KMS-11 (cell line): ENCODE data around the gene CABP2.
"Not testable (repeated sequence)": the region's sequence is repeated elsewhere in the genome, so short reads cannot be mapped to it uniquely, and the experiment has no call there.

Source experiments
- H2AFZ ChIP-seq: fragments of 200-600 bp; sonication (generic); 2 replicates; pipeline ENCODE4 v1.6.1; 2016; ENCODE audit warnings: antibody characterized with exemption, mixed run types, low read depth
- H3K27ac ChIP-seq: fragments of 200-600 bp; sonication (generic); 2 replicates; pipeline ENCODE4 v1.6.1; 2016; ENCODE audit warnings: mild to moderate bottlenecking, mixed run types
- H3K27me3 ChIP-seq: fragments of 200-600 bp; sonication (generic); 2 replicates; pipeline ENCODE4 v1.6.1; 2017; ENCODE audit warnings: mild to moderate bottlenecking, low read depth, mixed run types, moderate library complexity; ENCODE audit not compliant: insufficient read depth
- H3K36me3 ChIP-seq: fragments of 200-600 bp; sonication (generic); 2 replicates; pipeline ENCODE4 v1.6.1; 2017; ENCODE audit warnings: mild to moderate bottlenecking, mixed run types; ENCODE audit not compliant: insufficient read depth
- H3K4me1 ChIP-seq: fragments of 200-600 bp; sonication (generic); 2 replicates; pipeline ENCODE4 v1.6.1; 2016; ENCODE audit warnings: mild to moderate bottlenecking, low read depth, mixed run types; ENCODE audit not compliant: poor library complexity, severe bottlenecking
- H3K4me2 ChIP-seq: fragments of 200-600 bp; sonication (generic); 2 replicates; pipeline ENCODE4 v1.7.0; 2016; ENCODE audit warnings: mild to moderate bottlenecking, mixed run types
- H3K4me3 ChIP-seq: fragments of 200-600 bp; sonication (generic); IDR thresholded peaks from 2 replicates; pipeline ENCODE4 v1.6.1; 2017; ENCODE audit warnings: low read depth, low read length, mixed read lengths; ENCODE audit not compliant: insufficient read depth
- H3K79me2 ChIP-seq: fragments of 200-600 bp; sonication (generic); 2 replicates; pipeline ENCODE4 v1.6.1; 2016; ENCODE audit warnings: low read depth, mixed run types; ENCODE audit not compliant: insufficient read depth
- H3K9ac ChIP-seq: fragments of 200-600 bp; sonication (generic); 2 replicates; pipeline ENCODE4 v1.6.1; 2016; ENCODE audit warnings: mild to moderate bottlenecking, mixed run types
- H4K20me1 ChIP-seq: fragments of 200-600 bp; sonication (generic); 2 replicates; pipeline ENCODE4 v1.6.1; 2016; ENCODE audit warnings: mild to moderate bottlenecking, mixed run types; ENCODE audit not compliant: insufficient read depth
- TF ChIP-seq, protein P1 (sequence below): fragments of 200-600 bp; sonication (generic); conservative IDR thresholded peaks from 2 replicates; pipeline ENCODE4 v1.6.1; 2017; ENCODE audit warnings: low read depth, mild to moderate bottlenecking, antibody characterized with exemption, low read length, moderate library complexity, mixed read lengths

Gene CABP2

DNA sequence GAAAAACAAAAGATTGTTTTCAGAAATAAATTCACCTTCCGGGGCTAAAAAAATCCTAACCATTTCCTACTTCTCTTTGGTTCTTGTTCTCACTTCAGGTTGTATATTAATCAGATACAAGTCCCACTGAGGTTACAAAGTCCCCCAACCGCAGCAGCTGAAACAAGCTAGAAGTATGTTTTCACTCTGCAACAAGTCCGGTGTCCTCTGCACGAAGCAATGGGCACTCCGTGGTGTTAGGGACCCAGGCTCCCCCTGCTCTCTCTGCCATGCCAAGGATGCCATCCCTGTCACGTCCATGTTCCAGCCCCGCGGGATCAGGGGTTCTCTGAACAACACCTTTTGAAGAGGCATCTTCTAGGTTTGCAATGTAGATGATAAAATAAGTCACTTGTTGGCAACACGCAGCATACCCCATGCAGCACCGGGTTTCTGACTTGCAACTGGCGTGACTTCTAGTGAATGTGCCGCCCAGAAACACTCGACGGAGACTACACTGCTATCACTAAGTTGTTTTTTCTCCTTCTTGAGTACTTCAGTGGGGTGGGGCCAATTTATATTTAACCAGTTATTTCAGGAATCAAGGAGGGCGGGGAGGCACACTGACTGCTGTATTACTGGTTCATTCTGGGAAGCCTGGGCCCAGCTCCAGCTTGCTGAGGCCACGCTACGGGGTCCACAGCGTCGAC, 35.0 kb upstream of the CABP2 start:
- H3K4me3 ChIP-seq, result no peak overlapping the region
- no peaks in the 10 kb centered on the region for H4K20me1 ChIP-seq
- H3K4me1 ChIP-seq, result peaks cover 11% of the 10 kb centered on the region
- no peak overlapping the region for H3K27ac ChIP-seq
- H3K4me2 ChIP-seq, result no peak overlapping the region
- H3K9ac ChIP-seq, result no peak overlapping the region
- H2AFZ ChIP-seq, result no peak overlapping the region
- no peaks in the 10 kb centered on the region for H3K79me2 ChIP-seq
- TF ChIP-seq, protein P1, sequence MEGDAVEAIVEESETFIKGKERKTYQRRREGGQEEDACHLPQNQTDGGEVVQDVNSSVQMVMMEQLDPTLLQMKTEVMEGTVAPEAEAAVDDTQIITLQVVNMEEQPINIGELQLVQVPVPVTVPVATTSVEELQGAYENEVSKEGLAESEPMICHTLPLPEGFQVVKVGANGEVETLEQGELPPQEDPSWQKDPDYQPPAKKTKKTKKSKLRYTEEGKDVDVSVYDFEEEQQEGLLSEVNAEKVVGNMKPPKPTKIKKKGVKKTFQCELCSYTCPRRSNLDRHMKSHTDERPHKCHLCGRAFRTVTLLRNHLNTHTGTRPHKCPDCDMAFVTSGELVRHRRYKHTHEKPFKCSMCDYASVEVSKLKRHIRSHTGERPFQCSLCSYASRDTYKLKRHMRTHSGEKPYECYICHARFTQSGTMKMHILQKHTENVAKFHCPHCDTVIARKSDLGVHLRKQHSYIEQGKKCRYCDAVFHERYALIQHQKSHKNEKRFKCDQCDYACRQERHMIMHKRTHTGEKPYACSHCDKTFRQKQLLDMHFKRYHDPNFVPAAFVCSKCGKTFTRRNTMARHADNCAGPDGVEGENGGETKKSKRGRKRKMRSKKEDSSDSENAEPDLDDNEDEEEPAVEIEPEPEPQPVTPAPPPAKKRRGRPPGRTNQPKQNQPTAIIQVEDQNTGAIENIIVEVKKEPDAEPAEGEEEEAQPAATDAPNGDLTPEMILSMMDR, result no peak
- H3K27me3 ChIP-seq, result 0 out of 2 replicates have a peak, but pooled peaks cover 4% of the 10 kb centered on the region
- H3K36me3 ChIP-seq, result no peaks in the 10 kb centered on the region

DNA sequence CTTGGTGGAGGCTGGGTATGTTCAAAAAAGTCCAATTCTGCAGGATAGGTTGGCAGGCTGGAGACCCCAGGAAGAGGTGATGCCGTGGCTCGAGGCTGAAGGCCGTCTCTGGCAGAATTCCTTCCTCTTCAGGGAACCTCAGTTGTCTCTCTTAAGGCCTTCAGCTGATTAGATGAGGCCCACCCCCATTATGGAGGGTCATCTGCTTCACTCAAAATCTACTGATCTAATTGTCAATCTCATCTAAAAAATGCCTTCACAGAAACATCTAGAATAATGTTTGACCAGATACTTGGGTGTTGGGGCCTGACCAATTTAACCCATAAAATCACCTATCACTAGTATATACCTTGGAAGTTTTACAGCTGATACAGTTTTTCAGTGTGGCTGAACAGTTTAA, 33.0 kb upstream of the CABP2 start:
- no peaks in the 10 kb centered on the region for H3K36me3 ChIP-seq
- no peaks in the 10 kb centered on the region for H3K27me3 ChIP-seq
- H4K20me1 ChIP-seq, result no peaks in the 10 kb centered on the region
- H3K27ac ChIP-seq, result no peak overlapping the region
- no peak overlapping the region for H3K4me3 ChIP-seq
- H3K4me1 ChIP-seq, result no peaks in the 10 kb centered on the region
- TF ChIP-seq, protein P1, result no peak
- no peak overlapping the region for H2AFZ ChIP-seq
- H3K79me2 ChIP-seq, result no peaks in the 10 kb centered on the region
- H3K9ac ChIP-seq, result no peak overlapping the region
- no peak overlapping the region for H3K4me2 ChIP-seq

DNA sequence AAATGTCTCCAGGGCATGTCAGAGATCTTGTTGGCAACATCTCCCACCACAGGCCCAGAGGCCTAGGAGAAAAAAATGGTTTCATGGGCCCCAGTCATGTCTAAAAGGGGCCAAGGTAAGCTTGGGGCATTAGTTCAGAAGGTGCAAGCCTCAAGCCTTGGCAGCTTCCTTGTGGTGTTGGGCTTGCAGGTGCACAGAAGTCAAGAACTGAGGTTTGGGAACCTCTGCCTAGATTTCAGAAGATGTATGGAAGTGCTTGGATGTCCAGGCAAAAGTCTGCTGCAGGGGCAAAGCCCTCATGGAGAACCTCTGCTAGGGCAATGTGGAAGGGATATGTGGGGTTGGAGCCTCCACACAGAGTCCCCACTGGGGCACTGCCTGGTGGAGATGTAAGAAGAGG, 28.5 kb upstream of the CABP2 start:
- not testable (repeated sequence) for H3K9ac ChIP-seq, H3K4me3 ChIP-seq, H4K20me1 ChIP-seq, H3K27me3 ChIP-seq, H3K4me2 ChIP-seq, H3K4me1 ChIP-seq, H2AFZ ChIP-seq, H3K36me3 ChIP-seq, H3K27ac ChIP-seq, H3K79me2 ChIP-seq

DNA sequence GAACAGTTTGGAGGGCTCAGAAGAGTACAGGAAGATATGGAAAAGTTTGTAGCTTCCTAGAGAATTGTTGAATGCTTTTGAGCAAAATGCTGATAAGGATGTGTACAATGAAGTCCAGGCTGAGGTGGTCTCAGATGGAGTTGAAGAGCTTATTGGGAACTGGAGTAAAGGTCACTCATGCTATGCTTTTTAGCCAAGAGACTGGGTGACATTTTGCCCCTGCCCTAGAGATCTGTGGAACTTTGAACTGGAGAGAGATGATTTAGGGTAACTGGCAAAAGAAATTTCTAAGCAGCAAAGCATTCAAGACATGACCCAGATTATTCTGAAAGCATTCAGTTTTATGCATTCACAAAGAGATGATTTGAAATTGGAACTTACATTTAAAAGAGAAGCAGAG, 27.9 kb upstream of the CABP2 start:
- no peak overlapping the region for H3K4me2 ChIP-seq
- no peaks in the 10 kb centered on the region for H4K20me1 ChIP-seq
- H3K4me3 ChIP-seq, result no peak overlapping the region
- H3K9ac ChIP-seq, result no peak overlapping the region
- no peaks in the 10 kb centered on the region for H3K27me3 ChIP-seq
- no peaks in the 10 kb centered on the region for H3K4me1 ChIP-seq
- no peak overlapping the region for H3K27ac ChIP-seq
- no peaks in the 10 kb centered on the region for H3K36me3 ChIP-seq
- TF ChIP-seq, protein P1, result no peak
- H3K79me2 ChIP-seq, result no peaks in the 10 kb centered on the region
- no peak overlapping the region for H2AFZ ChIP-seq

DNA sequence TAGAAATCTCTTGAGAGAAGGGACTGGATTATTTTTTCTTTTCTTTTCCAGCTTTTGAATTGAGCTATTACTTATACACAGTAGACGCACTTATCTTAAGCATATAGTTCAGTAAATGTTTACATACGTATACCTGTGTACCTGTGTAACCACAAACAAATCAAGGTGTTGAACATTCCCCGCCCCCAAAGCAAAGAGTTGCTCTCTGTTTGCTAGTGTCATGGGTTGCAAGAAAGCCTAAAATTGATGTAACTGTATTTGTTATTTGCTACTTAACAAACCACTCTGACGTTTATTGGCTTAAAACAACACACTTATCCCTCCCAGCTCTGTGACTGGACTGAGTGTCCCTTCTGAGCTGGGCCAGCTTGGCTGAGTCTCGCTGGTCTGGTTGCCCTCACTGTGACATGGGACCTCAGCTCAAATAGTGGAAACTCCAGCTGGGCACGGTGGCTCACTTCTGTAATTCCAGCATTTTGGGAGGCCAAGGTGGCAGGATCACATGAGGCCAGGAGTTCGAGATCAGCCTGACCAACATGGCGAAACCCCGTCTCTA, 25.4 kb upstream of the CABP2 start:
- Histone ChIP-seq H3K4me3 (no peak overlapping the region), H3K27ac (no peak overlapping the region), H3K9ac (no peak overlapping the region), H3K4me1 (no peaks in the 10 kb centered on the region), H2AFZ (no peak overlapping the region), H3K27me3 (no peaks in the 10 kb centered on the region), H3K36me3 (no peaks in the 10 kb centered on the region), H4K20me1 (no peaks in the 10 kb centered on the region), H3K79me2 (no peaks in the 10 kb centered on the region), H3K4me2 (no peak overlapping the region)
- TF ChIP-seq, protein P1, result no peak

DNA sequence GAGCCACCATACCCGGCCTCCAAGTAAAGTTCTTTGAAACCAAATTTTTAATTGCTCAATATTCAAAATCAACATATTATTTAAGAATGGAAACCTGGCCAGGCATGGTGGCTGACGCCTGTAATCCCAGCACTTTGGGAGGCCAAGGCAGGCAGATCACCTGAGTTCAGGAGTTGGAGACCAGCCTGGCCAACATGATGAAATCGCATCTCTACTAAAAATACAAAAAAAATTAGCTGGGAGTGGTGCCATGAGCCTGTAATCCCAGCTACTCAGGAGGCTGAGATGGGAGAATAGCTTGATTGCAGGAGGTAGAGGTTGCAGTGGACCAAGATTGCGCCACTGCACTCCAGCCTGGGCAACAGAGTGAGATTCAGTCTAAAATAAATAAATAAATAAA, 24.9 kb upstream of the CABP2 start:
- H3K4me1 ChIP-seq, H3K79me2 ChIP-seq, H3K4me2 ChIP-seq, H3K27me3 ChIP-seq, H3K4me3 ChIP-seq, H3K27ac ChIP-seq, H2AFZ ChIP-seq, H4K20me1 ChIP-seq, H3K9ac ChIP-seq, H3K36me3 ChIP-seq: not testable (repeated sequence)
